Kidney (tissue), 14 donors: ENCODE data around the gene FBF1. TPM values are rescaled to one million over a fixed set of nuclear protein-coding genes. Genes with fewer than 3 reads are reported as not detected.
"Not testable (repeated sequence)": the region's sequence is repeated elsewhere in the genome, so short reads cannot be mapped to it uniquely, and the experiment has no call there.

Source experiments
- DNase-seq, 5 donors: peaks; one replicate each; pipeline ENCODE4 v3.0.0-alpha.2; 2013 to 2020
- FAIRE-seq: peaks from 2 replicates; lab custom pipeline; 2012; peaks lifted over from hg19 to GRCh38; lab: Jason Lieb, UNC
- H3K27ac ChIP-seq, 2 donors: one replicate each; pipeline ENCODE4 v1.7.0; 2013; ENCODE audit warnings: low read depth in 2 of 2, low read length in 2 of 2, inconsistent platforms in 1 of 2
- H3K27me3 ChIP-seq: one replicate; pipeline ENCODE4 v1.7.1; 2013; ENCODE audit warnings: low read length, inconsistent platforms; ENCODE audit not compliant: control insufficient read depth, insufficient read depth
- H3K36me3 ChIP-seq, 3 donors: one replicate each; pipeline versions ENCODE4 v1.7.0 to v1.7.1; 2013; ENCODE audit warnings: low read length in 3 of 3, control low read depth in 1 of 3, inconsistent platforms in 1 of 3; ENCODE audit not compliant: insufficient read depth in 3 of 3, control insufficient read depth in 2 of 3
- H3K4me1 ChIP-seq, 3 donors: one replicate each; pipeline versions ENCODE4 v1.7.0 to v1.7.1; 2013; ENCODE audit warnings: low read length in 3 of 3, inconsistent platforms in 1 of 3, low read depth in 1 of 3; ENCODE audit not compliant: control insufficient read depth in 2 of 3, insufficient read depth in 2 of 3
- H3K4me3 ChIP-seq, 3 donors: one replicate each; pipeline versions ENCODE4 v1.7.0 to v1.8.1; 2013; ENCODE audit warnings: low read length in 3 of 3, control low read depth in 1 of 3, inconsistent platforms in 1 of 3
- H3K9ac ChIP-seq, 3 donors: one replicate each; pipeline versions ENCODE4 v1.7.0 to v1.7.1; 2013; ENCODE audit warnings: low read length in 3 of 3, control low read depth in 1 of 3, inconsistent platforms in 1 of 3
- H3K9me3 ChIP-seq, 3 donors: one replicate each; pipeline versions ENCODE4 v1.7.0 to v1.7.1; 2013; ENCODE audit warnings: low read length in 3 of 3, control low read depth in 1 of 3, inconsistent platforms in 1 of 3; ENCODE audit not compliant: control insufficient read depth in 2 of 3, insufficient read depth in 1 of 3
- intact Hi-C: fragments of 100-400 bp; cut with DNase I; formaldehyde crosslinking; loops from one replicate; pipeline ENCODE4 v1.11.1; 2022
- polyA plus RNA-seq: library from polyadenylated mRNA; stranded (reverse); fragments of 350-450 nt; fragmentation: Illumina TruSeq; extraction: RNeasy Lipid Tissue Mini Kit (QIAGEN cat#74804); gene quantifications from one replicate; pipeline ENCODE4 v1.2.3, GENCODE V29; 2014; ENCODE audit warnings: low read depth, low replicate concordance; ENCODE audit not compliant: insufficient read depth
- total RNA-seq: library from RNA; stranded (reverse); fragmentation: NEBNext Ultra II Directional; extraction: Animal tissue kit (Norgen Biotek cat#: 25700); gene quantifications from one replicate; pipeline ENCODE4 v1.2.1, GENCODE V29; 2021
- TF ChIP-seq, protein P1 (sequence below): IDR thresholded peaks from 3 replicates; pipeline ENCODE4 v1.5.1; 2012; ENCODE audit warnings: mild to moderate bottlenecking, moderate library complexity, borderline replicate concordance; ENCODE audit not compliant: insufficient read depth; ENCODE audit errors: extremely low read depth
- donor health status: control.
- donor health status: control.
- donor health status: control.
- donor health status: control.
- donor health status: control.
- donor health status: DM: yes; HTN: yes; CAD: no.
- donor health status: Normal renal cell carcinoma (clear cell type).

The FBF1 gene
- total and polyA plus RNA-seq, 2 donors from 2014 or later: 5.7 to 11.5 TPM

DNA sequence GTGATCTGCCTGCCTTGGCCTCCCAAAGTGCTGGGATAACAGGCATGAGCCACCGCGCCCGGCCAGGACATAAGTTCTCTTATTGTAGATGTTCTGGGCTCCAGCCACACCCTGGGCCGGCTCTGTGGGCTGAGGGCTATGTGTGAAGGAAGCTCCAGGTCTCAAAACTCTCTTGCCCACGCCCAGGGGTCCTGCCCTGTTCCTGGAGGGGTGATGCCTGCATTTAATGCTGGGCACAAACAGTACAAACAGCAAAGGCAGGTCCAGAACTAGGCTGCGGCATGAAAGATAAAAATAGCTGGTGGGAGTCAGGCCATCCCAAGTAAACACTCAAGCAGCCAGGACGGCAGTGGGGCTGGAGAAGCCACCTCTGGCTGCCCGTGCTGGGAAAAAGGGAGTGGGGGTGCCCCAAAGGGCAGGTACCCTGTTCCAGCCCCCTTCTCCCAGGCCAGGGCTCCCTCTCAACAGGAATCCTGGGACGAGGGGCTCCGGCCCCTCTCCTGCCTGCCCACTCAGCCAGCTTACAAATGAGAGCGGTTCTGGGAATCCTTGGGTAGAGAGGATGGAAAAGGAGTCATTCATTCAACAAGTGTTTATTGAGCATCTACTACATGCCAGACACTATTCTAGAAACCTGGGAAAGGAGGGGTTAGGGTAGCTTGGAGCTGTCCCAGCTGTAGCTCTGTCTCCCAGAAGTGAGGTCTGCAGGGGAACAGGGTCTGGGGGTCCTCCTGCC is 67.1 kb downstream of the FBF1 start:
- FAIRE-seq (no peak), DNase-seq (no peak)
- TF ChIP-seq, protein P1, sequence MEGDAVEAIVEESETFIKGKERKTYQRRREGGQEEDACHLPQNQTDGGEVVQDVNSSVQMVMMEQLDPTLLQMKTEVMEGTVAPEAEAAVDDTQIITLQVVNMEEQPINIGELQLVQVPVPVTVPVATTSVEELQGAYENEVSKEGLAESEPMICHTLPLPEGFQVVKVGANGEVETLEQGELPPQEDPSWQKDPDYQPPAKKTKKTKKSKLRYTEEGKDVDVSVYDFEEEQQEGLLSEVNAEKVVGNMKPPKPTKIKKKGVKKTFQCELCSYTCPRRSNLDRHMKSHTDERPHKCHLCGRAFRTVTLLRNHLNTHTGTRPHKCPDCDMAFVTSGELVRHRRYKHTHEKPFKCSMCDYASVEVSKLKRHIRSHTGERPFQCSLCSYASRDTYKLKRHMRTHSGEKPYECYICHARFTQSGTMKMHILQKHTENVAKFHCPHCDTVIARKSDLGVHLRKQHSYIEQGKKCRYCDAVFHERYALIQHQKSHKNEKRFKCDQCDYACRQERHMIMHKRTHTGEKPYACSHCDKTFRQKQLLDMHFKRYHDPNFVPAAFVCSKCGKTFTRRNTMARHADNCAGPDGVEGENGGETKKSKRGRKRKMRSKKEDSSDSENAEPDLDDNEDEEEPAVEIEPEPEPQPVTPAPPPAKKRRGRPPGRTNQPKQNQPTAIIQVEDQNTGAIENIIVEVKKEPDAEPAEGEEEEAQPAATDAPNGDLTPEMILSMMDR: no peak
- Histone ChIP-seq H3K27me3 (no peaks in the 10 kb centered on the region), H3K36me3 (peaks cover 0 to 7% (median 0%) of the 10 kb centered on the region in 3 donors), H3K9me3 (no peaks in the 10 kb centered on the region), H3K9ac (no peak overlapping the region), H3K4me3 (no peak overlapping the region), H3K4me1 (peaks cover 0 to 36% (median 27%) of the 10 kb centered on the region in 3 donors), H3K27ac (no peak overlapping the region)
- intact Hi-C loops: no loop called here

DNA sequence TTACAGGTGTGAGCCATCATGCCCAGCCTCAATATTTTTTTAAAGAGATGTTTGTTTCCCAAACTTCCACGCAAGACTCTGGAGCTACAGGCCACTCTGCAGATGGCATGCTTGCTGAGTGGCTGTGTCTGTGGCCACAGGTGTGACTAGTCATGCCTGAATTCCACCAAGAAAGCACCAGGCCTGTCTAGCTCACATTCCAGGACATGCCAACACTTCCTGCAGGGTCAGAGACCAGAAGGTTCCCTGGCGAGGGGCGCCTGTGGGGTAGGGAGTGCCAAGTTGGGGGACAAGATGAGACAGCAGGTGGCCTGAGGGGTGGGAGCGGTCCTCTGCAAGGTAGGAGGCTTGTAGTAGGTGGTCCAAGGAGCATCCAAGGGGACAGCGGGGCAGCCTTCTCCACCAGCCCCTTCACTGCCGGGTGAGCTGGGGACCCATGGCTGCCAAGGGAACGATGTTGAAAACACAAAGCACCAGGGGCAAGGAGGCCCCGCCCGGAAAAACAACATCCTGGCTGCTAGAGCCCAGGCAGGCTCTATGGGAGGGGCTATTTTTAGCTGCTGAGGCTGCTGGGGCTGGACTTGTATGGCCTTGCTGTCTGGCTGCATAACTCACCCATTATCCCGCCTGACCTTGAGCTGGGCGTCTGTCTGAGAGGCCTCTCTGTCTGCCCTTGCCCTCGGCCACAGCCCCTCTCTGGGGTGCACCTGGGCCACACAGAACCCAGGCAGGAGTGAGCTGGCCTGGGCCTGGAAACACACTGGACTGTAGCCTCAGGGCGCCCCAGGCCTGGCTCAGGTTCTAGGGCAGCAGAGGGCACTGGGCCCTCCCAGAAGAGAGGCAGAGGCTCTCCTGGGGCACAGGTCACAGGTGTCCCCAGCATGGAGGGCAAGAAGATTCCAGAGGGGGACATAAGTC is 68.1 kb downstream of the FBF1 start:
- Histone ChIP-seq H3K27me3 (no peaks in the 10 kb centered on the region), H3K4me1 (peaks cover 0 to 33% (median 27%) of the 10 kb centered on the region in 3 donors), H3K9me3 (no peaks in the 10 kb centered on the region), H3K36me3 (peaks cover 0 to 7% (median 0%) of the 10 kb centered on the region in 3 donors), H3K27ac (peak overlapping the region; percentile 85 to 95), H3K9ac (peak overlapping the region in 1 of 3 donors; percentile 81), H3K4me3 (no peak overlapping the region)
- FAIRE-seq: no peak
- DNase-seq: peak; percentile 49 to 93 (median 71)
- intact Hi-C loops: no loop called here
- TF ChIP-seq, protein P1: no peak

- H3K27me3 ChIP-seq, H3K9ac ChIP-seq, DNase-seq, H3K36me3 ChIP-seq, intact Hi-C loops, H3K4me3 ChIP-seq, H3K9me3 ChIP-seq, FAIRE-seq, H3K27ac ChIP-seq: not testable (repeated sequence)
- peaks cover 0 to 11% (median 10%) of the 10 kb centered on the region in 3 donors for H3K4me1 ChIP-seq
Measured at GRCh38 chr17:75870228-75870627, 70.6 kb downstream of the FBF1 start.
